PFSK-1 (cell line): Measurements from ENCODE around the gene SLIT3.

Source experiments
- FOXP2 ChIP-seq: optimal IDR thresholded peaks from 2 replicates; pipeline ENCODE3; 2011; ENCODE audit warnings: borderline replicate concordance, control low read depth, inconsistent platforms; ENCODE audit not compliant: insufficient read depth; ENCODE audit errors: extremely low read length, extremely low read depth
- POLR2AphosphoS5 ChIP-seq: IDR thresholded peaks from 2 replicates; pipeline ENCODE4 v1.6.1; 2012; ENCODE audit warnings: low read depth, mild to moderate bottlenecking, control low read depth, low read length, moderate library complexity
- REST ChIP-seq, 2 experiments: IDR thresholded peaks; 2 replicates each; pipeline versions ENCODE4 v1.6.1 to v1.8.0; 2011 to 2012; ENCODE audit warnings: low read depth in 2 of 2, low read length in 2 of 2, control low read depth in 1 of 2, inconsistent platforms in 1 of 2, mild to moderate bottlenecking in 1 of 2, moderate library complexity in 1 of 2; ENCODE audit not compliant: insufficient read depth in 1 of 2
- SIN3A ChIP-seq: IDR thresholded peaks from 2 replicates; pipeline ENCODE4 v1.6.1; 2012; ENCODE audit warnings: mild to moderate bottlenecking, low read length, moderate library complexity, borderline replicate concordance; ENCODE audit not compliant: insufficient read depth
- TAF1 ChIP-seq: IDR thresholded peaks from 2 replicates; pipeline ENCODE4 v1.6.1; 2012; ENCODE audit warnings: low read length, control low read depth, borderline replicate concordance; ENCODE audit not compliant: insufficient read depth

Gene SLIT3

GRCh38 chr5:168781941-168782571, 518.9 kb downstream of the SLIT3 start:
- no peak for TF ChIP-seq SIN3A
- TF ChIP-seq FOXP2: no peak
- TF ChIP-seq POLR2AphosphoS5: no peak
- no peak for TF ChIP-seq TAF1
- TF ChIP-seq REST (IDR thresholded peaks at IDR 0.05; ENCODE audit: insufficient read depth in 1 of 2, low read depth in 2 of 2, low read length in 2 of 2): no peak

GRCh38 chr5:168780888-168781287, 520.1 kb downstream of the SLIT3 start:
- TF ChIP-seq REST (IDR thresholded peaks at IDR 0.05; ENCODE audit: insufficient read depth in 1 of 2, low read depth in 2 of 2, low read length in 2 of 2) (no peak), POLR2AphosphoS5 (no peak), TAF1 (no peak), SIN3A (no peak), FOXP2 (no peak)

GRCh38 chr5:168779333-168779732, 521.6 kb downstream of the SLIT3 start:
- TF ChIP-seq SIN3A (no peak), REST (IDR thresholded peaks at IDR 0.05; ENCODE audit: insufficient read depth in 1 of 2, low read depth in 2 of 2, low read length in 2 of 2) (no peak), POLR2AphosphoS5 (no peak), FOXP2 (no peak), TAF1 (no peak)

GRCh38 chr5:168778536-168778935, 522.4 kb downstream of the SLIT3 start:
- TF ChIP-seq TAF1 (no peak), POLR2AphosphoS5 (no peak), REST (IDR thresholded peaks at IDR 0.05; ENCODE audit: insufficient read depth in 1 of 2, low read depth in 2 of 2, low read length in 2 of 2) (no peak), SIN3A (no peak), FOXP2 (no peak)

- TF ChIP-seq TAF1: no peak
- TF ChIP-seq FOXP2: no peak
- TF ChIP-seq REST (IDR thresholded peaks at IDR 0.05; ENCODE audit: insufficient read depth in 1 of 2, low read depth in 2 of 2, low read length in 2 of 2): no peak
- no peak for TF ChIP-seq SIN3A
- TF ChIP-seq POLR2AphosphoS5: no peak
Measured at GRCh38 chr5:168777651-168778050, 523.3 kb downstream of the SLIT3 start.
